WTC11 (cell line): ENCODE results near the gene EIF3B. TPM values are rescaled to one million over a fixed set of nuclear protein-coding genes. Genes with fewer than 3 reads are reported as not detected.

Experiments
- ATAC-seq: fragments of 200-7000 bp; cut with Tn5 transposase; 2 replicates; pipeline ENCODE4 v1.10.0; 2021; ENCODE audit warnings: mild to moderate bottlenecking, moderate library complexity
- CTCF ChIA-PET: fragments of 300-600 bp; sonication (Branson Sonifier 250); formaldehyde crosslinking; loops from one replicate; lab custom pipeline; 2021; ENCODE audit warnings: antibody characterized with exemption; lab: Charles Lee
- POLR2A ChIA-PET: fragments of 350-600 bp; sonication (Branson Sonifier 250); formaldehyde crosslinking; loops from one replicate; lab custom pipeline; 2021; ENCODE audit warnings: antibody characterized with exemption; lab: Charles Lee
- DNase-seq: peaks from one replicate; pipeline ENCODE4 v3.0.0; 2021; ENCODE audit warnings: low spot score
- H3K27ac Mint-ChIP-seq: 2 replicates; pipeline ENCODE4 v1.8.0; 2021; ENCODE audit warnings: mixed read lengths
- H3K27me3 Mint-ChIP-seq: 2 replicates; pipeline ENCODE4 v1.8.0; 2021; ENCODE audit warnings: low read depth, mild to moderate bottlenecking, moderate library complexity, mixed read lengths
- H3K36me3 Mint-ChIP-seq: 2 replicates; pipeline ENCODE4 v1.8.0; 2021; ENCODE audit warnings: mixed read lengths
- H3K4me1 Mint-ChIP-seq: 2 replicates; pipeline ENCODE4 v1.8.0; 2022; ENCODE audit warnings: mixed read lengths
- H3K4me3 Mint-ChIP-seq: 2 replicates; pipeline ENCODE4 v1.8.0; 2021; ENCODE audit warnings: mild to moderate bottlenecking, moderate library complexity, mixed read lengths
- H3K9me3 Mint-ChIP-seq: 2 replicates; pipeline ENCODE4 v1.8.0; 2021; ENCODE audit warnings: mixed read lengths
- AR ChIP-seq: fragments of 250-450 bp; sonication (Bioruptor Pico); IDR thresholded peaks from 2 replicates; pipeline ENCODE4 v1.9.0; 2021; ENCODE audit warnings: mild to moderate bottlenecking
- ATF1 ChIP-seq: sonication (generic); formaldehyde crosslinking; IDR thresholded peaks from 2 replicates; pipeline ENCODE4 v1.8.1; 2023; ENCODE audit warnings: mild to moderate bottlenecking, moderate library complexity, missing genetic modification reagents
- ATF6 ChIP-seq: sonication (generic); formaldehyde crosslinking; IDR thresholded peaks from 2 replicates; pipeline ENCODE4 v1.8.1; 2023; ENCODE audit warnings: mild to moderate bottlenecking, missing genetic modification reagents
- CDX4 ChIP-seq: fragments of 250-450 bp; sonication (Bioruptor Pico); IDR thresholded peaks from 2 replicates; pipeline ENCODE4 v1.9.0; 2021; ENCODE audit warnings: moderate library complexity, mild to moderate bottlenecking, inconsistent platforms, borderline replicate concordance
- E2F4 ChIP-seq: sonication (generic); formaldehyde crosslinking; IDR thresholded peaks from 2 replicates; pipeline ENCODE4 v1.8.1; 2022; ENCODE audit warnings: low read depth, mild to moderate bottlenecking, moderate library complexity, missing genetic modification reagents, borderline replicate concordance
- ESRRA ChIP-seq: sonication (generic); formaldehyde crosslinking; IDR thresholded peaks from 2 replicates; pipeline ENCODE4 v1.8.1; 2022; ENCODE audit warnings: mild to moderate bottlenecking, missing genetic modification reagents, borderline replicate concordance
- FOXP4 ChIP-seq: sonication (generic); formaldehyde crosslinking; IDR thresholded peaks from 2 replicates; pipeline ENCODE4 v1.8.0; 2022; ENCODE audit warnings: mild to moderate bottlenecking, missing genetic modification reagents
- GABPB1 ChIP-seq: sonication (generic); formaldehyde crosslinking; IDR thresholded peaks from 2 replicates; pipeline ENCODE4 v1.8.1; 2023; ENCODE audit warnings: mild to moderate bottlenecking, missing genetic modification reagents
- KAT7 ChIP-seq: sonication (generic); formaldehyde crosslinking; IDR thresholded peaks from 2 replicates; pipeline ENCODE4 v1.8.1; 2023; ENCODE audit warnings: missing genetic modification reagents, mild to moderate bottlenecking, borderline replicate concordance
- MAX ChIP-seq: sonication (generic); formaldehyde crosslinking; IDR thresholded peaks from 2 replicates; pipeline ENCODE4 v1.8.0; 2022; ENCODE audit warnings: mild to moderate bottlenecking, missing genetic modification reagents
- NR2C2 ChIP-seq: sonication (generic); formaldehyde crosslinking; IDR thresholded peaks from 2 replicates; pipeline ENCODE4 v1.8.0; 2022; ENCODE audit warnings: mild to moderate bottlenecking, missing genetic modification reagents
- PRDM15 ChIP-seq: sonication (generic); formaldehyde crosslinking; IDR thresholded peaks from 2 replicates; pipeline ENCODE4 v1.8.0; 2022; ENCODE audit warnings: missing genetic modification reagents
- SMAD4 ChIP-seq: sonication (generic); formaldehyde crosslinking; IDR thresholded peaks from 2 replicates; pipeline ENCODE4 v1.8.0; 2022; ENCODE audit warnings: mild to moderate bottlenecking, missing genetic modification reagents
- ZBTB43 ChIP-seq: sonication (generic); formaldehyde crosslinking; IDR thresholded peaks from 2 replicates; pipeline ENCODE4 v1.8.1; 2023; ENCODE audit warnings: mild to moderate bottlenecking, missing genetic modification reagents
- ZNF138 ChIP-seq: sonication (generic); formaldehyde crosslinking; conservative IDR thresholded peaks from 2 replicates; pipeline ENCODE4 v1.8.1; 2022; ENCODE audit warnings: mild to moderate bottlenecking, moderate library complexity, missing genetic modification reagents
- ZNF281 ChIP-seq: sonication (generic); formaldehyde crosslinking; IDR thresholded peaks from 2 replicates; pipeline ENCODE4 v1.8.0; 2023; ENCODE audit warnings: mild to moderate bottlenecking, missing genetic modification reagents
- total RNA-seq: library from RNA; stranded (reverse); gene quantifications from 3 replicates; pipeline ENCODE4 v1.2.3, GENCODE V29; 2021

Gene EIF3B
- total RNA-seq, 1 experiment from 2014 or later = 361 TPM

GRCh38 chr7:2350055-2350454 is 4.6 kb upstream of the EIF3B start:
- CTCF ChIA-PET = interaction anchor here (0.8 kb wide), 1 partner anchor 109 kb away, joined by 3 read pairs; no protein-coding TSS in a partner anchor
- no peak overlapping the region for H3K4me3 Mint-ChIP-seq
- no peak overlapping the region for H3K27ac Mint-ChIP-seq
- peaks cover 11% of the 10 kb centered on the region for H3K36me3 Mint-ChIP-seq
- TF ChIP-seq CDX4 (CRISPR knock-in tag) (no peak), ATF6 (CRISPR knock-in tag) (no peak), ATF1 (CRISPR knock-in tag) (no peak), MAX (CRISPR knock-in tag) (no peak), ZNF281 (CRISPR knock-in tag) (no peak), KAT7 (CRISPR knock-in tag) (no peak), ZNF138 (CRISPR knock-in tag) (no peak), GABPB1 (no peak), SMAD4 (CRISPR knock-in tag) (no peak), NR2C2 (no peak), FOXP4 (CRISPR knock-in tag) (no peak), ESRRA (CRISPR knock-in tag) (no peak), ZBTB43 (CRISPR knock-in tag) (no peak), PRDM15 (CRISPR knock-in tag) (no peak), AR (CRISPR knock-in tag) (no peak), E2F4 (CRISPR knock-in tag) (no peak)
- TF ChIP-seq, all 79 proteins: peak for 0
- ATAC-seq = no peak
- H3K9me3 Mint-ChIP-seq = no peaks in the 10 kb centered on the region
- no peaks in the 10 kb centered on the region for H3K27me3 Mint-ChIP-seq
- POLR2A ChIA-PET = no interaction called here
- no peaks in the 10 kb centered on the region for H3K4me1 Mint-ChIP-seq
- DNase-seq = no peak
